Right atrium auricular region (tissue), 2 donors: ENCODE data around the gene PNKD. TPM values are rescaled to one million over a fixed set of nuclear protein-coding genes. Genes with fewer than 3 reads are reported as not detected.

ENCODE experiments used
- DNase-seq: peaks from one replicate; pipeline ENCODE4 v3.0.0-alpha.2; 2019; ENCODE audit warnings: low spot score
- H3K27ac ChIP-seq, 2 donors: fragments of 200-600 bp; sonication (generic); 1 replicate in 1 of 2; 2 replicates in 1 of 2; pipeline ENCODE4 v1.5.1; 2016 to 2019
- H3K27me3 ChIP-seq, 2 donors: fragments of 200-600 bp; sonication (generic); one replicate each; pipeline versions ENCODE4 v1.5.1 to v1.6.0; 2017 to 2019
- H3K36me3 ChIP-seq: fragments of 200-600 bp; sonication (generic); one replicate; pipeline ENCODE4 v1.5.1; 2016
- H3K4me1 ChIP-seq, 2 donors: fragments of 200-600 bp; sonication (generic); one replicate each; pipeline versions ENCODE4 v1.5.1 to v1.6.0; 2017 to 2019
- H3K4me3 ChIP-seq, 2 donors: fragments of 200-600 bp; sonication (generic); 1 replicate in 1 of 2; 2 replicates in 1 of 2; pipeline ENCODE4 v1.5.1; 2017 to 2019; ENCODE audit warnings: mild to moderate bottlenecking in 1 of 2, moderate library complexity in 1 of 2
- H3K9me3 ChIP-seq, 2 donors: fragments of 200-600 bp; sonication (generic); one replicate each; pipeline ENCODE4 v1.5.1; 2019
- CTCF ChIP-seq, 2 donors: fragments of 200-600 bp; sonication (generic); IDR thresholded peaks; one replicate each; pipeline ENCODE4 v1.5.1; 2019; ENCODE audit warnings: antibody characterized with exemption in 2 of 2
- total RNA-seq, 2 donors: library from RNA; depleted of rRNA; stranded (reverse); fragments of >200 nt; gene quantifications; one replicate each; pipeline ENCODE4 v1.1.0, GENCODE V29; 2016

PNKD gene
- total RNA-seq, 2 donors from 2014 or later = 54.5 to 71.4 TPM

GRCh38 chr2:218328294-218328693 is 58.0 kb downstream of the PNKD start:
- Histone ChIP-seq H3K27ac (no peak overlapping the region), H3K36me3 (no peaks in the 10 kb centered on the region), H3K4me1 (peaks cover 0 to 29% of the 10 kb centered on the region in 2 donors), H3K9me3 (no peaks in the 10 kb centered on the region), H3K4me3 (no peak overlapping the region), H3K27me3 (no peaks in the 10 kb centered on the region)
- TF ChIP-seq CTCF (IDR thresholded peaks at IDR 0.05) = no peak
- DNase-seq = no peak

GRCh38 chr2:218329027-218329825 is 58.9 kb downstream of the PNKD start:
- Histone ChIP-seq H3K9me3 (no peaks in the 10 kb centered on the region), H3K36me3 (no peaks in the 10 kb centered on the region), H3K27me3 (no peaks in the 10 kb centered on the region), H3K4me3 (no peak overlapping the region), H3K4me1 (peaks cover 0 to 21% of the 10 kb centered on the region in 2 donors), H3K27ac (no peak overlapping the region)
- no peak for TF ChIP-seq CTCF (IDR thresholded peaks at IDR 0.05)
- no peak for DNase-seq

- Histone ChIP-seq H3K36me3 (no peaks in the 10 kb centered on the region), H3K9me3 (no peaks in the 10 kb centered on the region), H3K4me3 (no peak overlapping the region), H3K27me3 (no peaks in the 10 kb centered on the region), H3K4me1 (peaks cover 0 to 18% of the 10 kb centered on the region in 2 donors), H3K27ac (no peak overlapping the region)
- DNase-seq = no peak
- TF ChIP-seq CTCF (IDR thresholded peaks at IDR 0.05) = no peak
Observed at GRCh38 chr2:218329826-218330593, 59.7 kb downstream of the PNKD start.

GRCh38 chr2:218331745-218332144 is 61.4 kb downstream of the PNKD start:
- no peak for DNase-seq
- peaks cover 0 to 5% of the 10 kb centered on the region in 2 donors for H3K4me1 ChIP-seq
- H3K36me3 ChIP-seq = no peaks in the 10 kb centered on the region
- TF ChIP-seq CTCF (IDR thresholded peaks at IDR 0.05) = no peak
- no peaks in the 10 kb centered on the region for H3K9me3 ChIP-seq
- no peak overlapping the region for H3K27ac ChIP-seq
- no peak overlapping the region for H3K4me3 ChIP-seq
- H3K27me3 ChIP-seq = no peaks in the 10 kb centered on the region

DNA sequence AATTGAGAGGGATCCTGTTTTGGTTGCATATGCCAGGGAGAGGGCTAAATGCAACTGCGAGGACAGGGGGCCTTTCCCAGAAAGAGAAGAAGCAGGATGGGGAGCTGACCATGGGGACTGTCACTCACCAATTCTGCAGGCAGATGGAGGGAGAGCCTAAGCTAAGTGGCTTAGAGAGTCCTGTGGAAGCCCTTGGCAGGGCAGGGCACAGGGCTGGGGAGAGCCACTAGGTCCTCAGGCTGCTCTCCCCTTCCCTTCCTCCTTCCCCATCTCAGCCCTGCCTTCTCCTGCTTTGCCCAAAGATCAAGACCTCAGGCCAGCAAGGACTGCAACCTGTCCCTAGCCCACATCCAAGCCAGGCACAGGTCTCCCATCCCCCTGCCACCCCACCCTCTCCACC is 62.0 kb downstream of the PNKD start:
- TF ChIP-seq CTCF (IDR thresholded peaks at IDR 0.05) = no peak

More for the DNA sequence above, 62.0 kb downstream of the PNKD start:
- DNase-seq = no peak
- H3K4me3 ChIP-seq = no peak overlapping the region
- no peaks in the 10 kb centered on the region for H3K9me3 ChIP-seq
- H3K27me3 ChIP-seq = no peaks in the 10 kb centered on the region
- no peaks in the 10 kb centered on the region for H3K4me1 ChIP-seq
- no peaks in the 10 kb centered on the region for H3K36me3 ChIP-seq
- peak overlapping the region; percentile 7 to 40 for H3K27ac ChIP-seq
